Lower lobe of right lung (tissue), 2 donors: ENCODE results near the gene TCF15. TPM values are rescaled to one million over a fixed set of nuclear protein-coding genes. Genes with fewer than 3 reads are reported as not detected.
"Not testable (repeated sequence)": the region's sequence is repeated elsewhere in the genome, so short reads cannot be mapped to it uniquely, and the experiment has no call there.

ENCODE experiments used
- ATAC-seq, 2 donors: fragments of 200-7000 bp; cut with Tn5 transposase; one replicate each; pipeline ENCODE4 v1.9.1; 2020 to 2022; ENCODE audit warnings: mild to moderate bottlenecking in 2 of 2, moderate library complexity in 2 of 2
- DNase-seq: peaks from one replicate; pipeline ENCODE4 v3.0.0-alpha.2; 2020
- H3K27ac ChIP-seq: fragments of 200-600 bp; one replicate; pipeline ENCODE4 v1.8.0; 2022
- H3K27me3 ChIP-seq: fragments of 200-600 bp; one replicate; pipeline ENCODE4 v1.8.0; 2022; ENCODE audit warnings: low read depth
- H3K36me3 ChIP-seq: fragments of 200-600 bp; one replicate; pipeline ENCODE4 v1.8.0; 2022; ENCODE audit warnings: mild to moderate bottlenecking
- H3K4me1 ChIP-seq: fragments of 200-600 bp; one replicate; pipeline ENCODE4 v1.8.0; 2022
- H3K4me3 ChIP-seq: fragments of 200-600 bp; one replicate; pipeline ENCODE4 v1.8.0; 2022; ENCODE audit warnings: mild to moderate bottlenecking
- H3K9me3 ChIP-seq: fragments of 200-600 bp; one replicate; pipeline ENCODE4 v1.8.0; 2022
- intact Hi-C: fragments of 100-400 bp; cut with DNase I; formaldehyde crosslinking; loops from one replicate; pipeline ENCODE4 v1.11.0; 2022
- total RNA-seq: library from RNA; stranded (reverse); fragmentation: NEBNext Ultra II Directional; extraction: Animal tissue kit (Norgen Biotek cat#: 25700); gene quantifications from one replicate; pipeline ENCODE4 v1.2.1, GENCODE V29; 2021
- TF ChIP-seq, protein P1 (sequence below): fragments of 200-600 bp; IDR thresholded peaks from one replicate; pipeline ENCODE4 v1.8.0; 2022; ENCODE audit warnings: antibody characterized with exemption, mild to moderate bottlenecking
- donor health status: DM: no; HTN: yes; CAD: no; lungs with severe emphysema.

The TCF15 gene
- total RNA-seq, 1 donor from 2014 or later, result 0.65 TPM

DNA sequence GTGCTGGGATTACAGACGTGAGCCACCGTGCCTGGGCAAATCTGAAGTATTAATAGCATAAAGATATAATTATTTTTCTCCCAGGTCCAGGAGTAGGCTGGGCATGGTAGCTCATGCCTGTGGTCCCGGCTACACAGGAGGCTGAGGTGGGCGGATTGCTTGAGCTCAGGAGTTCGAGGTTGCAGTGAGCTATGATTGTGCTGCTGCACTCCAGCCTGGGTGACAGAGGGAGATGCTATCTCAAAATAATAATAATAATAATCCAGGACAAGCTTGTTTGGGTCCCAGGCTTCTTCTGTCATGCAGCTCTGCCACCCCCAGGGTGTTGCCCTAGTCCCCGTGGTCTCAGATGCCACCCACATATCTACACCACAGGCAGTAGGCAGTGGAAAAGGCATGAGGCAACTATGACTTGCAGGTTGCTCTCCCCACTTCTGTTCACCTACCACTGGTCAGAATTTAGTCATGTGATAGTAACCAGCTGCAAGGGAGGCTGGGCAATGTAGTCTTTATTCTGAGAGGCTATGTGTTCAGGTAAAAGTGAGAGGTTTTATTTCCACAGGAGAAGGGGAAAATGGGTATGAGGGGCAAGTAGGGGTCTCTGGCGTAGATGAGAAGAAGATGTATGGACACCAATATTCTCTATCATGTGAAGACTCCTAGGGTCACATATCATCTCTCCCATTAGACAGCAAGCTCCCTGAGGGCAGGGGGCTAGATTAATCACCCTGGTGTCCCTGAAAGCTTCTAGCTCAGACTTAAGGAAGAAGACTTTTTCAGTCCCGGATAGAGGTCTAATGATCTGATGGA is 25.7 kb downstream of the TCF15 start:
- intact Hi-C loops, result no loop called here
- Histone ChIP-seq H3K36me3 (no peaks in the 10 kb centered on the region), H3K4me3 (no peak overlapping the region), H3K4me1 (peaks cover 7% of the 10 kb centered on the region), H3K27ac (no peak overlapping the region), H3K9me3 (no peaks in the 10 kb centered on the region), H3K27me3 (no peaks in the 10 kb centered on the region)
- DNase-seq, result no peak
- no peak for ATAC-seq
- TF ChIP-seq, protein P1, sequence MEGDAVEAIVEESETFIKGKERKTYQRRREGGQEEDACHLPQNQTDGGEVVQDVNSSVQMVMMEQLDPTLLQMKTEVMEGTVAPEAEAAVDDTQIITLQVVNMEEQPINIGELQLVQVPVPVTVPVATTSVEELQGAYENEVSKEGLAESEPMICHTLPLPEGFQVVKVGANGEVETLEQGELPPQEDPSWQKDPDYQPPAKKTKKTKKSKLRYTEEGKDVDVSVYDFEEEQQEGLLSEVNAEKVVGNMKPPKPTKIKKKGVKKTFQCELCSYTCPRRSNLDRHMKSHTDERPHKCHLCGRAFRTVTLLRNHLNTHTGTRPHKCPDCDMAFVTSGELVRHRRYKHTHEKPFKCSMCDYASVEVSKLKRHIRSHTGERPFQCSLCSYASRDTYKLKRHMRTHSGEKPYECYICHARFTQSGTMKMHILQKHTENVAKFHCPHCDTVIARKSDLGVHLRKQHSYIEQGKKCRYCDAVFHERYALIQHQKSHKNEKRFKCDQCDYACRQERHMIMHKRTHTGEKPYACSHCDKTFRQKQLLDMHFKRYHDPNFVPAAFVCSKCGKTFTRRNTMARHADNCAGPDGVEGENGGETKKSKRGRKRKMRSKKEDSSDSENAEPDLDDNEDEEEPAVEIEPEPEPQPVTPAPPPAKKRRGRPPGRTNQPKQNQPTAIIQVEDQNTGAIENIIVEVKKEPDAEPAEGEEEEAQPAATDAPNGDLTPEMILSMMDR, result no peak

DNA sequence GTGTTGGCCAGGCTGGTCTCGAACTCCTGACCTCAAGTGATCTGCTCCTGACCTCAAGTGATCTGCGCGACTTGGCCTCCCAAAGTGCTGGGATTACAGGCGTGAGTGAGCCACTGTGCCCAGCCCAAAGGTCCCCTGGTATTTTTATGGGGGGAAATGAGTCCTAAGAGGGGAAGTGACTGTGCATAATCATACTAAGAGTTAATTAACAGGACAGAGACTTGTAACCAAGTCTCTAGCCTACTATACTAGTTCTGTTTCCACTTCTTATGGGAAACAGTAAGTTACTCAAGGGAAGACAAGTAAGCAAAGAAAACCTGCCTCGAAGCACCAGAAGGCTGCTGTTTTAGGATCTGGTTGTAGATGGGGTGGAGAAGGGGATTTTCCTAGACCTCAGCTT is 27.9 kb downstream of the TCF15 start:
- TF ChIP-seq, protein P1, result no peak
- DNase-seq (no peak), ATAC-seq (no peak)
- Histone ChIP-seq H3K9me3 (no peaks in the 10 kb centered on the region), H3K4me1 (no peaks in the 10 kb centered on the region), H3K36me3 (no peaks in the 10 kb centered on the region), H3K27ac (no peak overlapping the region), H3K4me3 (no peak overlapping the region), H3K27me3 (no peaks in the 10 kb centered on the region)
- intact Hi-C loops, result no loop called here

DNA sequence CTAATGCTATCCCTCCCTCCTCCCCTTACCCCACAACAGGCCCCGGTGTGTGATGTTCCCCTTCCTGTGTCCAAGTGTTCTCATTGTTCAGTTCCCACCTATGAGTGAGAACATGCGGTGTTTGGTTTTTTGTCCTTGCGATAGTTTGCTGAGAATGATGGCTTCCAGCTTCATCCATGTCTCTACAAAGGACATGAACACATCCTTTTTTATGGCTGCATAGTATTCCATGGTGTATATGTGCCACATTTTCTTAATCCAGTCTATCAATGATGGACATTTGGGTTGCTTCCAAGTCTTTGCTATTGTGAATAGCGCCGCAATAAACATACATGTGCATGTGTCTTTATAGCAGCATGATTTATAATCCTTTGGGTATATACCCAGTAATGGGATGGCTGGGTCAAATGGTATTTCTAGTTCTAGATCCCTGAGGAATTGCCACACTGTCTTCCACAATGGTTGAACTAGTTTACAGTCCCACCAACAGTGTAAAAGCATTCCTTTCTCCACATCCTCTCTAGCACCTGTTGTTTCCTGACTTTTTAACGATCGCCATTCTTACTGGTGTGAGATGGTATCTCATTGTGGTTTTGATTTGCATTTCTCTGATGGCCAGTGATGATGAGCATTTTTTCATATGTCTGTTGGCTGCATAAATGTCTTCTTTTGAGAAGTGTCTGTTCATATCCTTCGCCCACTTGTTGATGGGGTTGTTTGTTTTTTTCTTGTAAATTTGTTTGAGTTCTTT is 31.0 kb downstream of the TCF15 start:
- H3K4me3 ChIP-seq, ATAC-seq, H3K36me3 ChIP-seq, H3K9me3 ChIP-seq, DNase-seq, H3K4me1 ChIP-seq, intact Hi-C loops, H3K27me3 ChIP-seq, H3K27ac ChIP-seq: not testable (repeated sequence)

DNA sequence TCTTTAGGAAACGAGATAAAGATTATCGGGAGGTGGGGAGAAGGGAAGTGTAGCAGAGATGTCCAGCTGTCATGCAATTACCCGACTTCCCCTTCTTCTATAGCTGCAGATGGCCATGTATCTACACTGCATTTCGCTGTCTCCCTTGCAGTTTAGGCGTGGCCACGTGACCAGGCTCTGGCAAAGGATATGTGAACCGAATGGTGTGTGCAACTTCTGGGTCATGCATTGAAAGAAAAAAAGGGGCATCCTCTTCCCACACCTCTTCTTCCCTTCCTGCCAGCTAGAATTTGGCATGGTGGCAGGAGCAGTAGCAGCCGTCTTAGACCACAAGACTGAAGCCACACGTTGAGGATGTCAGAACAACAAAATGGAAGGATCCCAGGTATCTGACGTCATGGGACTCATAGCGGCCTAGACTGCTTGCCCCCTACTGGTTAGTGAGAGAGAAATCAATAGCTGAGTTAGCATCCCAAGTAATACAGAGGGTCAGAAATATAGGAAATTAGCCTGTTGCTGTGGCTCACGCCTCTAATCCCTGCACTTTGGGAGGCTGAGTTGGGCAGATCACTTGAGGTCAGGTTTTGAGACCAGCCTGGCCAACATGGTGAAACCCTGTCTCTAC is 32.8 kb downstream of the TCF15 start:
- intact Hi-C loops, result no loop called here
- Histone ChIP-seq H3K4me3 (no peak overlapping the region), H3K27me3 (peaks cover 8% of the 10 kb centered on the region), H3K36me3 (no peaks in the 10 kb centered on the region), H3K4me1 (peaks cover 10% of the 10 kb centered on the region), H3K9me3 (no peaks in the 10 kb centered on the region), H3K27ac (no peak overlapping the region)
- ATAC-seq (no peak), DNase-seq (no peak)
- TF ChIP-seq, protein P1, result no peak

DNA sequence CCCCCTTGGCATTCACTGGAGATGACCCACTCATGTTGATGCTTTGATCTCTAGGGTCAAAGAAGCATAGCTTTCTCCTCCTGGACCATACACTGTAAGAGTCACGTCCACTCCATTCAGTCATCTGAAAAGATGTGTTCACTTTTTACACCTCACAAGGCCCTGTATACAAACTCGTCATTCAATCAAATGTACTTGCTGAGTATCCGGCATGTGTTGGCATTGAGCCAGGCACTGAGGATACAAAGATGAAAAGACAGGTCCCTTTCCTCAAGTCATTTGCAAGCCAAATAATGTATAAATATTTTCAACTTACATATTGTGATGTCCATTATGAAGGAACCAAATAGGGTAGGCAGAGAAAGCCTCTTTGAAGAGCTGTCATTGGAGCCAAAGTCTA is 34.0 kb downstream of the TCF15 start:
- no peaks in the 10 kb centered on the region for H3K36me3 ChIP-seq
- DNase-seq (no peak), ATAC-seq (no peak)
- TF ChIP-seq, protein P1, result no peak
- no peaks in the 10 kb centered on the region for H3K9me3 ChIP-seq
- intact Hi-C loops, result no loop called here
- H3K27ac ChIP-seq, result no peak overlapping the region
- peaks cover 10% of the 10 kb centered on the region for H3K27me3 ChIP-seq
- peaks cover 20% of the 10 kb centered on the region for H3K4me1 ChIP-seq
- no peak overlapping the region for H3K4me3 ChIP-seq
